GM10248 (cell line): Measurements from ENCODE around the gene MED26.
"Not testable (repeated sequence)": the region's sequence is repeated elsewhere in the genome, so short reads cannot be mapped to it uniquely, and the experiment has no call there.

Experiments
- CTCF ChIA-PET: fragments of 300-600 bp; sonication (Branson Sonifier 250); formaldehyde crosslinking; extraction: SDS; loops from one replicate; lab custom pipeline; 2021; ENCODE audit warnings: antibody characterized with exemption; lab: Yijun Ruan, JAX
- POLR2A ChIA-PET: fragments of 350-650 bp; sonication (Branson Sonifier 250); formaldehyde crosslinking; extraction: SDS; loops from one replicate; lab custom pipeline; 2020; ENCODE audit warnings: antibody characterized with exemption; lab: Yijun Ruan, JAX
- DNase-seq: peaks from one replicate; pipeline ENCODE4 v3.0.0; 2012; ENCODE audit errors: extremely low spot score
- TF ChIP-seq, protein P1 (sequence below): IDR thresholded peaks from 2 replicates; pipeline ENCODE4 v1.5.1; 2012; ENCODE audit warnings: mild to moderate bottlenecking, low read depth; ENCODE audit errors: extremely low read depth, missing control alignments, control extremely low read depth

MED26 gene

DNA sequence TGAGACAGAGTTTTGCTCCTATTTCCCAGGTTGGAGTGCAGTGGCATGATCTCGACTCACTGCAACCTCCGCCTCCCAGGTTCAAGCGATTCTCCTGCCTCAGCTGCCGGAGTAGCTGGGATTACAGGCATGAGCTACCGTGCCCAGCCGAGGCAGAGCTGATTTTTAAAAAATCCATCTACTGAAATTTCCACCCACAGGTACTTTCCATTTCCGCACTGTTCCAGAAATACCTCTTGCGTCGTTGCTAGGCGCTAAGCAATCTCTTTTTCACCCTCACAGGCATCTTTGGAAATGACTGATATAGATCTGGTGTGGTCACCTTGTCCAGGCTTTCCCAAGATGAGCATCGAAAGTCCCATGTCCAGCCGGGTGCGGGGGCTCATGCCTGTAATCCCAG, 42.3 kb upstream of the MED26 start:
- TF ChIP-seq, protein P1, sequence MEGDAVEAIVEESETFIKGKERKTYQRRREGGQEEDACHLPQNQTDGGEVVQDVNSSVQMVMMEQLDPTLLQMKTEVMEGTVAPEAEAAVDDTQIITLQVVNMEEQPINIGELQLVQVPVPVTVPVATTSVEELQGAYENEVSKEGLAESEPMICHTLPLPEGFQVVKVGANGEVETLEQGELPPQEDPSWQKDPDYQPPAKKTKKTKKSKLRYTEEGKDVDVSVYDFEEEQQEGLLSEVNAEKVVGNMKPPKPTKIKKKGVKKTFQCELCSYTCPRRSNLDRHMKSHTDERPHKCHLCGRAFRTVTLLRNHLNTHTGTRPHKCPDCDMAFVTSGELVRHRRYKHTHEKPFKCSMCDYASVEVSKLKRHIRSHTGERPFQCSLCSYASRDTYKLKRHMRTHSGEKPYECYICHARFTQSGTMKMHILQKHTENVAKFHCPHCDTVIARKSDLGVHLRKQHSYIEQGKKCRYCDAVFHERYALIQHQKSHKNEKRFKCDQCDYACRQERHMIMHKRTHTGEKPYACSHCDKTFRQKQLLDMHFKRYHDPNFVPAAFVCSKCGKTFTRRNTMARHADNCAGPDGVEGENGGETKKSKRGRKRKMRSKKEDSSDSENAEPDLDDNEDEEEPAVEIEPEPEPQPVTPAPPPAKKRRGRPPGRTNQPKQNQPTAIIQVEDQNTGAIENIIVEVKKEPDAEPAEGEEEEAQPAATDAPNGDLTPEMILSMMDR = no peak
- ChIA-PET POLR2A (interaction anchor here (0.7 kb wide), 1 partner anchor 791 kb away, joined by 3 read pairs; the partner anchor contains the start of gene NXNL1), CTCF (interaction anchor here (0.8 kb wide), 1 partner anchor 10 kb away, joined by 4 read pairs; the partner anchor contains the start of gene TMEM38A)
- DNase-seq = no peak

DNA sequence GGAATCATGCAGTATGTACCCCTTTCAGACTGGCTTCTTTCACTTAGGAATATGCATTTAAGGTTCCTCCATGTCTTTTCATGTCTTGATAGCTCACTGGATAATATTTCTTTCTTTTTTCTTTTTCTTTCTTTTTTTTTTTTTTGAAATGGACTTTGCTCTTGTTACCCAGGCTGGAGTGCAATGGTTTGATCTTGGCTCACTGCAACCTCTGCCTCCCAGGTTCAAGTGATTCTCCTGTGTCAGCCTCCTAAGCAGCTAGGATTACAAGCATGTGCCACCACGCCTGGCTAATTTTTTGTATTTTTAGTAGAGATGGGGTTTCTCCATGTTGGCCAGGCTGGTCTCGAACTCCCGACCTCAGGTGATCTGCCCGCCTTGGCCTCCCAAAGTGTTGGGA, 40.7 kb upstream of the MED26 start:
- CTCF ChIA-PET, DNase-seq, POLR2A ChIA-PET: not testable (repeated sequence)

DNA sequence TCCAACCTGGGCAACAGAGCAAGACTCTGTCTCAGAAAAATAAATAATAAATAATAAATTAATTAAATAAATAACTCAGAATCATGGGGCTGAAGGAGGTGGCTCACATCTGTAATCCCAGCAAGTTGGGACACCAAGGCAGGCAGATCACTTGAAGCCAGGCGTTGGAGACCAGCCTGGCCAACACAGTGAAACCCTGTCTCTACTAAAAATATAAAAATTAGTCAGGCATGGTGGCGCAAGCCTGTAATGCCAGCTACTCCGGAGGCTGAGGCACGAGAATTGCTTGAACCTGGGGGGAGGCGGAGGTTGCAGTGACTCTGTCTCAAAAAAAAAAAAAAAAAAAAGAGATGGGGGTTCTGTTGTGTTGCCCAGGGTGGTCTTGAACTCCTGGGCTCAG, 40.2 kb upstream of the MED26 start:
- POLR2A ChIA-PET = no interaction called here
- TF ChIP-seq, protein P1 = no peak
- CTCF ChIA-PET = no interaction called here
- no peak for DNase-seq

DNA sequence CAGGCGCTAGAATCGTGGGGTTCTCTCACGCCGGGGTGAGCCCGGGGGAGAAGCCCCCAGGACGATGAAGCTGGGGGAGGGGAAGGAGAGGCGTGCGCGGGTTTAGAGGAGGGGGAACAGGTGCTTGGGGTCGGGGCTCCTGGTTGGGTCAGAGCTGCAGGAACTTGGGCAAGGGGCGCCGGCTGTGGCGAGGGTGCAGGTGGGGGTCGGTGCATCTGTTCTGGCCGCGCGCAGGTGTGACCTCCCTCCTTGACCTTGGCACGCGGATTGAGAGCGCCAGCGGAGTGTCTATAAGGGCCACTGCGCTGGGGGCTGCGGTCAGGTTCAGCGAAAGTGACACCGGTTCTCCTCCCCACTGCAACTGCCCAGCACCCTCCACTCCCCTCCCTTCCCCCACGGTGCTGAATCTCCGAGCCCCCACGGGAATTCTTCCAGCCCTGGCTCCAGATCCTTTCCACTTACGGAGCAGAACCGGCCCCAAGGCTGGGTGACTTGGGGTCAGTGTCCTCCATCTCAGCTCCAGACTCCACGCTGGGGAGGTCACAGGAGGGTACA, 33.6 kb upstream of the MED26 start:
- ChIA-PET CTCF (interaction anchor here (1.1 kb wide), 2 partner anchors 70 to 218 kb away, joined by 3 read pairs; no protein-coding TSS in a partner anchor), POLR2A (interaction anchor here (2.3 kb wide), 1 partner anchor 33 kb away, joined by 14 read pairs; the partner anchor contains the start of gene MED26)
- peak; percentile 57 for DNase-seq
- TF ChIP-seq, protein P1 = no peak

DNA sequence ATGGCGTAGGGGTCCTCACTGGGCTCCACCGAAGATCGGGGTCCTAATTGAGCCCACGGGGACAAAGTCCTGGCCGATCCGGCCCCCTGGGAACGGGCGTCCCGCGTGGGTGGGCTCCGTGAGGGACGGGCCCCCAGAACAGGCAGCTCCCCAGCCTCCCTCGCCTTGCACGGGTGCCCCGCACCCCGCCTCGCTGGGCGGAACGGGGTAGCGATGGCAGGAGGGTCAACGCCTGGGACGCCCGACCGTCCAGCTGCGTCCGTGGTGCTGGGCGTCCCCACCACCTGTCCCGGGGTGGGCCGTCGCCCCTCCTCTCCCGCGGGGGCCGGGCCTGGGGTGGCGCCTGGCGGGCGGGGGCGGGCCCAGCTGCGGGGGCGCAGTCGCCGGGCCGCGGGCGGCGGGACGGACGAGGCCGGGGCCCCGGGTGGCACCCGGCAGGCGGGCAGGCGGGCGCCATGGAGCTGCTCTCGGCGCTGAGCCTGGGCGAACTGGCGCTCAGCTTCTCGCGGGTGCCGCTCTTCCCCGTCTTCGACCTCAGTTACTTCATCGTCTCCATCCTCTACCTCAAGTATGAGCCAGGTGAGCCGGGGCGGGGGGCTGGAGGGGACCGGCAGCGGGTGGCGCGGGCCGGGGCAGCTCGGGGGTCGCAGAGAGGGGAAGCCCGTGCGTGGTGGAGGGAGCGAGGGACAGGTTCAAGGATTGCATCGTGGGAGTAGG, 32.9 kb upstream of the MED26 start, which contains the start of gene TMEM38A:
TMEM38A (plus strand) TSS at position 377 of the 717 bp plus-strand sequence; CDS start at position 456, 79 bp downstream.
- TF ChIP-seq, protein P1 = no peak
- peak; percentile 65 for DNase-seq
- ChIA-PET POLR2A (interaction anchor here (0.6 to 2.3 kb wide), 3 partner anchors 17 to 76 kb away, joined by 3 to 14 read pairs (median 6); partner anchors contain the start of gene MED26), CTCF (interaction anchor here (1.0 to 1.1 kb wide), 5 partner anchors 9 to 218 kb away, joined by 3 to 4 read pairs (median 3); no protein-coding TSS in a partner anchor)

DNA sequence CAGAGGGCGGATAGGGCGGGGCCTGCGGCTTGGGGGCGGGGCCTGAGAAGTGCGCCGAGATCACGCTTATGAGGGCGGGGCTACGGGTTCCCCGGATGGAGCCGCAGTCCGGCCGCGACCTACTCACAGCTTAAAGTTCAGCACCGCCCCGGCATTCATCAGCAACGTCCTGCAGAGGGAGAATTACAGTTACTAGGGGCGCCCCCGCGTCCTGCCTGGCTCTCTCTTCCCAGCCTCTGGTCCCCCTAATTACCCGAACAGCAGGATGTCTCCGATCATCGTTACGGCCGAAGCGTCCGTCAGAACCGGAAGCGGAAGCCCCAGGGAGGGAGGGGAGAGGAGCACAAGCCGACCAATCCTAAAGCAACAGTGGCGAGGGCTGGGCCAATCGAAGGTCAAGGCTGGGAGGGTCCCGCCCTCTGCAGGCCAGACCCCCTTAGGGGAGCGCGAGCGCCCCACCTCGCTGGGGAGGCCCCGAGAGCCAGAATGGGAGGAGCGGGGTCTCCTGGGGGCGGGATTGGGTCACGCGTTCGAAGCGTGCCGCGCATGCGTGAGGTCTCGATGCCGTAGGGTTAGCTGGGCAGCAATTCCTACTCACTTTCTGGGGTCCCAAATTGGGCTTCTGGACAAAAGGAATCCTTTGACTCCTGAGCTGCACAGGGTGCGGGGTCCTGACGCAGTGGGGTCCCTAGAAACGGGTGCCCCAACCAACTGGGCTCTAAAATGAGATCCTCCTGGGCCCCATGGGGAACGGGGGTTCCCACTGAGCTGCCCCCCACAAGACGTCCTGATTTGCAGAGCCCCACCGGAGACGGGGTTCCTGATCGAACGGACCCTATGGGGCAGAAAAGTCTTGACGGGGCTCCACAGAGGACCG, 32.1 kb upstream of the MED26 start, which contains the start of gene SMIM7:
SMIM7 (minus strand) TSS at position 313 of the 877 bp plus-strand sequence; CDS start at position 279, 34 bp downstream.
- ChIA-PET POLR2A (interaction anchor here (2.2 to 2.3 kb wide), 2 partner anchors 32 to 75 kb away, joined by 6 to 14 read pairs; partner anchors contain the start of gene MED26), CTCF (interaction anchor here (1.0 to 1.5 kb wide), 6 partner anchors 10 to 575 kb away, joined by 3 to 4 read pairs (median 4); no protein-coding TSS in a partner anchor)
- TF ChIP-seq, protein P1 = peak; percentile 40

More for the DNA sequence above, 32.1 kb upstream of the MED26 start, which contains the start of gene SMIM7:
- peak; percentile 99 for DNase-seq
